T47D (cell line): ENCODE data around the gene DTX1.
"Not testable (repeated sequence)": the region's sequence is repeated elsewhere in the genome, so short reads cannot be mapped to it uniquely, and the experiment has no call there.

Source experiments
- DNase-seq, 2 experiments: peaks; one replicate each; pipeline versions ENCODE4 v3.0.0 to v3.0.0-alpha.2; 2011 to 2012; ENCODE audit warnings: low read depth in 1 of 2, low spot score in 1 of 2
- JUND ChIP-seq: IDR thresholded peaks from 2 replicates; pipeline ENCODE4 v1.6.1; 2012; ENCODE audit warnings: low read depth
- in situ Hi-C: cut with HindIII; loops from 2 replicates; pipeline ENCODE4 v1.10.0; 2016; ENCODE audit warnings: low sequenced_read_pairs, low pct_unique_long_range_greater_than_20kb

DTX1 gene

GRCh38 chr12:113136128-113136989, 79.8 kb downstream of the DTX1 start:
- no peak for TF ChIP-seq JUND
- in situ Hi-C loops: no loop called here
- peak in 1 of 2 experiments; percentile 27 for DNase-seq

- in situ Hi-C loops: no loop called here
- TF ChIP-seq JUND: no peak
- peak in 1 of 2 experiments; percentile 71 for DNase-seq
These were observed 80.5 kb downstream of the DTX1 start for GRCh38 chr12:113136990-113137511.

- no peak for TF ChIP-seq JUND
- DNase-seq: no peak
These were observed 81.6 kb downstream of the DTX1 start for GRCh38 chr12:113137861-113138783.

GRCh38 chr12:113138826-113139225, 82.3 kb downstream of the DTX1 start:
- TF ChIP-seq JUND: no peak
- no peak for DNase-seq
- in situ Hi-C loops: no loop called here

More at GRCh38 chr12:113137861-113138783, 81.6 kb downstream of the DTX1 start:
- in situ Hi-C loops: no loop called here

GRCh38 chr12:113140706-113141105, 84.2 kb downstream of the DTX1 start:
- no peak for DNase-seq
- TF ChIP-seq JUND: no peak
- in situ Hi-C loops: no loop called here

- in situ Hi-C loops, DNase-seq: not testable (repeated sequence)
These were observed 85.2 kb downstream of the DTX1 start for GRCh38 chr12:113141716-113142115.

- no peak for TF ChIP-seq JUND
- in situ Hi-C loops: no loop called here
- no peak for DNase-seq
These were observed 85.8 kb downstream of the DTX1 start for GRCh38 chr12:113142173-113142885.

GRCh38 chr12:113142886-113143332, 86.4 kb downstream of the DTX1 start:
- no peak for DNase-seq
- in situ Hi-C loops: no loop called here
- no peak for TF ChIP-seq JUND

- TF ChIP-seq JUND: no peak
- in situ Hi-C loops: no loop called here
- DNase-seq: no peak
These were observed 87.4 kb downstream of the DTX1 start for GRCh38 chr12:113143959-113144358.

- DNase-seq: no peak
- TF ChIP-seq JUND: no peak
- in situ Hi-C loops: no loop called here
These were observed 88.3 kb downstream of the DTX1 start for GRCh38 chr12:113144806-113145205.

GRCh38 chr12:113145720-113146551, 89.4 kb downstream of the DTX1 start:
- no peak for TF ChIP-seq JUND
- in situ Hi-C loops: no loop called here
- DNase-seq: no peak
